ENCODE data around the gene SPRN.

SPRN gene

GRCh38 chr10:133411523-133412380 is 12.7 kb downstream of the SPRN start:
- TF ChIP-seq CTCF (IDR thresholded peaks at IDR 0.05): no peak
- no peak for DNase-seq (ENCODE audit: low spot score)
- no peak overlapping the region for H3K27ac ChIP-seq
- H3K4me3 ChIP-seq: no peak overlapping the region

GRCh38 chr10:133405844-133406527 is 18.4 kb downstream of the SPRN start:
- Histone ChIP-seq H3K4me3 (no peak overlapping the region), H3K27ac (no peak overlapping the region)
- TF ChIP-seq CTCF (IDR thresholded peaks at IDR 0.05): no peak
- DNase-seq (ENCODE audit: low spot score): no peak

GRCh38 chr10:133405272-133405671 is 19.2 kb downstream of the SPRN start:
- no peak for TF ChIP-seq CTCF (IDR thresholded peaks at IDR 0.05)
- H3K4me3 ChIP-seq: no peak overlapping the region
- no peak for DNase-seq (ENCODE audit: low spot score)
- no peak overlapping the region for H3K27ac ChIP-seq

- Histone ChIP-seq H3K4me3 (no peak overlapping the region), H3K27ac (no peak overlapping the region)
- TF ChIP-seq CTCF (IDR thresholded peaks at IDR 0.05): no peak
- DNase-seq (ENCODE audit: low spot score): no peak
Measured at GRCh38 chr10:133403784-133404183, 20.6 kb downstream of the SPRN start.

GRCh38 chr10:133403359-133403758 is 21.1 kb downstream of the SPRN start:
- DNase-seq (ENCODE audit: low spot score): no peak
- H3K27ac ChIP-seq: no peak overlapping the region
- no peak for TF ChIP-seq CTCF (IDR thresholded peaks at IDR 0.05)
- H3K4me3 ChIP-seq: no peak overlapping the region

- H3K27ac ChIP-seq: no peak overlapping the region
- no peak for TF ChIP-seq CTCF (IDR thresholded peaks at IDR 0.05)
- H3K4me3 ChIP-seq: no peak overlapping the region
- no peak for DNase-seq (ENCODE audit: low spot score)
Measured at GRCh38 chr10:133401981-133402725, 22.3 kb downstream of the SPRN start.
